Esophagus muscularis mucosa (tissue), 3 donors: ENCODE measurements around the gene RPL21.

ENCODE experiments used
- POLR2A ChIP-seq: fragments of 450-650 bp; IDR thresholded peaks from one replicate; pipeline ENCODE4 v1.6.1; 2017; ENCODE audit warnings: antibody characterized with exemption, moderate library complexity, mild to moderate bottlenecking, low read depth
- TF ChIP-seq, protein P1 (sequence below), 3 experiments: fragments of 200-600 bp in 2 of 3; fragments of 450-650 bp in 1 of 3; sonication (generic) in 2 of 3; IDR thresholded peaks; one replicate each; pipeline ENCODE4 v1.5.1; 2017 to 2019; ENCODE audit warnings: antibody characterized with exemption in 3 of 3, mild to moderate bottlenecking in 2 of 3, moderate library complexity in 1 of 3

DNA sequence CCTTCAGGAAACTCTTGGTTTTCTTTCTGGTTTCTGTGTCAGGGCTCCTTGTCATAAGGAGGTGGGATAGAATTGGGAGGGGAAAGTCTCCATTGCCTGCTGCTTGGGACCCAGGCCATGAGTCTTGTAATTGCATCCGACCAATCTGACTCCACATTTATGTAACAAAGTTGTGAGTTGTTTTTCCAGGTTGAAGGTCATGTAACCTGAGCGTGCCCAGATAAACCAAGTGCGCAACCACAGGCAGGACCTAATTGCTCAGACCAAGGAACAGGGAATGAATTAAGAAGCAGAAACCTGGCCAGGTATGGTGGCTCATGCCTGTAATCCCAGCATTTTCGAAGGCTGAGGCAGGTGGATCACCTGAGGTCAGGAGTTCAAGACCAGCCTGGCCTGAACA, 37.0 kb downstream of the RPL21 start:
- TF ChIP-seq POLR2A, result no peak
- TF ChIP-seq, protein P1, sequence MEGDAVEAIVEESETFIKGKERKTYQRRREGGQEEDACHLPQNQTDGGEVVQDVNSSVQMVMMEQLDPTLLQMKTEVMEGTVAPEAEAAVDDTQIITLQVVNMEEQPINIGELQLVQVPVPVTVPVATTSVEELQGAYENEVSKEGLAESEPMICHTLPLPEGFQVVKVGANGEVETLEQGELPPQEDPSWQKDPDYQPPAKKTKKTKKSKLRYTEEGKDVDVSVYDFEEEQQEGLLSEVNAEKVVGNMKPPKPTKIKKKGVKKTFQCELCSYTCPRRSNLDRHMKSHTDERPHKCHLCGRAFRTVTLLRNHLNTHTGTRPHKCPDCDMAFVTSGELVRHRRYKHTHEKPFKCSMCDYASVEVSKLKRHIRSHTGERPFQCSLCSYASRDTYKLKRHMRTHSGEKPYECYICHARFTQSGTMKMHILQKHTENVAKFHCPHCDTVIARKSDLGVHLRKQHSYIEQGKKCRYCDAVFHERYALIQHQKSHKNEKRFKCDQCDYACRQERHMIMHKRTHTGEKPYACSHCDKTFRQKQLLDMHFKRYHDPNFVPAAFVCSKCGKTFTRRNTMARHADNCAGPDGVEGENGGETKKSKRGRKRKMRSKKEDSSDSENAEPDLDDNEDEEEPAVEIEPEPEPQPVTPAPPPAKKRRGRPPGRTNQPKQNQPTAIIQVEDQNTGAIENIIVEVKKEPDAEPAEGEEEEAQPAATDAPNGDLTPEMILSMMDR (IDR thresholded peaks at IDR 0.05), result no peak
